ENCODE measurements around the gene BUB3. TPM values are rescaled to one million over a fixed set of nuclear protein-coding genes. Genes with fewer than 3 reads are reported as not detected.
A peak's percentile ranks its signal among the peaks of the same experiment; 100 is the strongest.
"Not testable (repeated sequence)": the region's sequence is repeated elsewhere in the genome, so short reads cannot be mapped to it uniquely, and the experiment has no call there.

The BUB3 gene
- total RNA-seq, 3 donors from 2014 or later (not counting 1 experiment from before 2014, with no cell fraction given): 122 to 145 (median 125) TPM

DNA sequence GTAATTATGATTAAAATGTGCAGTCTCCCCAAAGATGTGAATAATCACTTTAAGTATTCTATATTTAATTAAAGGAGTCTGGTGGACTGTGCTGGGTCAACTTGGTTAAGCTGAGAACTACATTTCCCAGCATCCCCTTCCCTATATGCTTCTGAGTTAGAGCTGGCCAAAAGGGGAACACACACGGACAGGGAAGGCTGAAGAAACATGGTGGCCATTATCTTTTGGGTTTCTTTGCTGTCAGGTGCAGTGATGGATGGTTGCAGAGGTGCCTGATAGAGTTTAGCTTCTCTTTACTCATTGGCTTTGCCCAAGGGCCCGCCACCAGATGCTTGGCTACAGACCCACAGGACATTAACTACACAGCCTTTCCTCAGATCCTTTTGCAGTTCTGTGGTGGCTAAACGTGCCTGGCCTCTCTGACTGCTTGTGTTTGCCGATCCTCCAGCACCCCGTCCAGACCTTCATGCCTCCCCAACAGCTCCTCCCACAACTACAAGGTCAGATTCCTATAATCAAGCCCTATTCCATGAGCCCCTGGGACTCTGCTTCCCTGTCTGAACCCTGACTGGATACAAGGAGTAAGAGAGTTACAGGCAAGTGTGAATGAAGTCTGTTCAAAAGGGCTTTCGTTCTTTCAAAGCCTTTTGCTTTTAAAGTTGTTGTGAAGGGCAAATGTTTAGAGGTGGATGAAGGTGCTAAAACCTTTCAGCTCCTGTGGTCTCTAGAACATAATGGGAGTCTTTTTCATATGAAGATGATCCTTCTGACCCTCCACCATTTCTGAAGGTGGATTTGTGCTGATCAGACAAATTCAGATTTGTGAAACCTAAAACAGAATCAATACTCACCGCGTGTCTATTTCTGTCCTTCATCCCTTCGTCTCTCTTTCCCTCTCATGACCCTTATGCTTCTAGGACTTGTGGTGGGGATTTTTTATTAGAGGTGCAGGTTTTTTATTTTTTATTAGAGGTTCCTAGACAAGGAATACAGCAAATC lies 21.5 kb downstream of the BUB3 start:
- TF ChIP-seq, protein P1, sequence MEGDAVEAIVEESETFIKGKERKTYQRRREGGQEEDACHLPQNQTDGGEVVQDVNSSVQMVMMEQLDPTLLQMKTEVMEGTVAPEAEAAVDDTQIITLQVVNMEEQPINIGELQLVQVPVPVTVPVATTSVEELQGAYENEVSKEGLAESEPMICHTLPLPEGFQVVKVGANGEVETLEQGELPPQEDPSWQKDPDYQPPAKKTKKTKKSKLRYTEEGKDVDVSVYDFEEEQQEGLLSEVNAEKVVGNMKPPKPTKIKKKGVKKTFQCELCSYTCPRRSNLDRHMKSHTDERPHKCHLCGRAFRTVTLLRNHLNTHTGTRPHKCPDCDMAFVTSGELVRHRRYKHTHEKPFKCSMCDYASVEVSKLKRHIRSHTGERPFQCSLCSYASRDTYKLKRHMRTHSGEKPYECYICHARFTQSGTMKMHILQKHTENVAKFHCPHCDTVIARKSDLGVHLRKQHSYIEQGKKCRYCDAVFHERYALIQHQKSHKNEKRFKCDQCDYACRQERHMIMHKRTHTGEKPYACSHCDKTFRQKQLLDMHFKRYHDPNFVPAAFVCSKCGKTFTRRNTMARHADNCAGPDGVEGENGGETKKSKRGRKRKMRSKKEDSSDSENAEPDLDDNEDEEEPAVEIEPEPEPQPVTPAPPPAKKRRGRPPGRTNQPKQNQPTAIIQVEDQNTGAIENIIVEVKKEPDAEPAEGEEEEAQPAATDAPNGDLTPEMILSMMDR (IDR thresholded peaks at IDR 0.05): no peak
- Histone ChIP-seq H3K27me3 (ENCODE audit: control insufficient read depth, insufficient read depth, low read length) (no peaks in the 10 kb centered on the region), H3K27ac (ENCODE audit: low read length) (no peak overlapping the region), H3K4me3 (ENCODE audit: low read length) (no peak overlapping the region), H3K36me3 (ENCODE audit: control insufficient read depth, insufficient read depth, low read length) (peaks cover 15% of the 10 kb centered on the region), H3K4me1 (ENCODE audit: control insufficient read depth, insufficient read depth, low read length) (no peaks in the 10 kb centered on the region), H3K9me3 (ENCODE audit: control insufficient read depth, insufficient read depth, low read length) (no peaks in the 10 kb centered on the region)
- no peak for DNase-seq
- H3K36me3 Mint-ChIP-seq: peaks cover 9% of the 10 kb centered on the region
- H3K27ac Mint-ChIP-seq: peak overlapping the region in 1 of 2 donors; percentile 8
- no peaks in the 10 kb centered on the region for H3K27me3 Mint-ChIP-seq (ENCODE audit: low read depth in 2 of 2)
- WGBS (ENCODE audit: insufficient coverage): 92% methylated on average over 6 of the region's 9 CpGs
- peaks cover 15 to 21% of the 10 kb centered on the region in 2 donors for H3K4me1 Mint-ChIP-seq
- no peaks in the 10 kb centered on the region for H3K9me3 Mint-ChIP-seq
- H3K4me3 Mint-ChIP-seq: no peak overlapping the region
- ATAC-seq: no peak
- intact Hi-C loops (cut with micrococcal nuclease): no loop called here

DNA sequence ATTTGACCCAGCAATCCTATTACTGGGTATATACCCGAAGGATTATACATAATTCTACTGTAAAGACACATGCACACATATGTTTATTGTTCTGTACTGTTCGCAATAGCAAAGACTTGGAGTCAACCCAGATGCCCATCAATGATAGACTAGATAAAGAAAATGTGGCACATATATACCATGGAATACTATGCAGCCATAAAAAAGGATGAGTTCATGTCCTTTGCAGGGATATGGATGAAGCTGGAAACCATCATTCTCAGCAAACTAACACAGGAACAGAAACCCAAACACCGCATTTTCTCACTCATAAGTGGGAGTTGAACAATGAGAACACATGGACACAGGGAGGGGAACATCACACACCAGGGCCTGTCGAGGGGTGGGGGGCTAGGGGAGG lies 24.2 kb downstream of the BUB3 start:
- 94% methylated on average over 2 of the region's 4 CpGs for WGBS (ENCODE audit: insufficient coverage)
- DNase-seq; H3K4me1 ChIP-seq (ENCODE audit: control insufficient read depth, insufficient read depth, low read length); ATAC-seq; H3K27me3 ChIP-seq (ENCODE audit: control insufficient read depth, insufficient read depth, low read length); H3K27me3 Mint-ChIP-seq (ENCODE audit: low read depth in 2 of 2); H3K9me3 ChIP-seq (ENCODE audit: control insufficient read depth, insufficient read depth, low read length); H3K27ac Mint-ChIP-seq; intact Hi-C loops (cut with micrococcal nuclease); H3K4me3 ChIP-seq (ENCODE audit: low read length); H3K27ac ChIP-seq (ENCODE audit: low read length); H3K4me3 Mint-ChIP-seq; H3K9me3 Mint-ChIP-seq: not testable (repeated sequence)
- Mint-ChIP-seq H3K4me1 (peaks cover 10 to 21% of the 10 kb centered on the region in 2 donors), H3K36me3 (peaks cover 14% of the 10 kb centered on the region)
- peaks cover 13% of the 10 kb centered on the region for H3K36me3 ChIP-seq (ENCODE audit: control insufficient read depth, insufficient read depth, low read length)

DNA sequence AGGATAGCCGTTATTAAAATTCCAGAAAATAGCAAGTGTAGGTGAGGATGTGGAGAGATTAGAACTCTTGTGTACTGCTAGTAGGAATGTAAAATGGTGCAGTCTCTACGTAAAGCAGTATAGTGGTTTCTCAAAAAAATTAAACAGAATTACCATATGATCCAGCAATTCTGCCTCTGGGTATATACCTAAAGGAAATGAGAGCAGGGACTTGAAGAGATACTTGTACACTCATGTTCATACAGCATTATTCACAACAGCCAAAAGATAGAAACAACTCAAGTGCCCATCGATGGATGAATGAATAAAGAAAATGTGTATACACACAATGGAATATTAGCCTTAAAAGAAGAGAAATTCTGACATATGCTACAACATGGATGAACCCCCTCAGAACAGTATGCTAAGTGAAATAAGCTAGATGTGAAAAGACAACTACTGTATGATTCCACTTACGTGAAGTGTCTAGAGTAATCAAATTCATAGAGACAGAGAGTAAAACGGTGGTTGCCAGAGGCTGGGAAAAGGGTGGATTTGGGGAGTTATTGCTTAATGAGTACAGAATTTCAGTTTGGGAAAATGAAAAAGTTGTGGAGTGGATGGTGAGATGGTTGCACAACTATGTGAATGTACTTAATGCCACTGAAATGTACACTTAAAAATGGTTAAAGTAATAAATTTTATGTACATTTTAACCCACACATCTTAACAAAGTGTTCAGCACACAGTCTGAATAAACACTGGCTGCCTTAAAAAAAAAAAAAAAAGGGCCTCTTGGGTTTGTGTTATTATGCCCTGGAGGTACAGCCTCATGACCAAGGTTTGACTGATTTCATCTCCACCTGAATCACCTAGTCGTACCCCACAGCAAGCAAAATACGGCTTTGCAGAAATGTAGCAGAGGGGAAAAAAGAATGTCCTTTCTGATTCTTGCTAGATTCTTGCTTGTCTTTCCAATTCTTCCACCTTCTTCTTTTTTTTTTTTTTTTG lies 26.2 kb downstream of the BUB3 start:
- no peaks in the 10 kb centered on the region for H3K27me3 ChIP-seq (ENCODE audit: control insufficient read depth, insufficient read depth, low read length)
- no peak overlapping the region for H3K4me3 ChIP-seq (ENCODE audit: low read length)
- Mint-ChIP-seq H3K27me3 (ENCODE audit: low read depth in 2 of 2) (no peaks in the 10 kb centered on the region), H3K4me1 (peaks cover 5 to 15% of the 10 kb centered on the region in 2 donors), H3K36me3 (peaks cover 30% of the 10 kb centered on the region), H3K27ac (no peak overlapping the region), H3K9me3 (peaks cover 7 to 8% of the 10 kb centered on the region in 2 donors), H3K4me3 (no peak overlapping the region)
- DNase-seq (no peak), ATAC-seq (no peak)
- H3K4me1 ChIP-seq (ENCODE audit: control insufficient read depth, insufficient read depth, low read length): no peaks in the 10 kb centered on the region
- H3K9me3 ChIP-seq (ENCODE audit: control insufficient read depth, insufficient read depth, low read length): peaks cover 3% of the 10 kb centered on the region
- WGBS (ENCODE audit: insufficient coverage): 97% methylated on average over 3 of the region's 7 CpGs
- TF ChIP-seq, protein P1 (IDR thresholded peaks at IDR 0.05): no peak
- H3K36me3 ChIP-seq (ENCODE audit: control insufficient read depth, insufficient read depth, low read length): peaks cover 8% of the 10 kb centered on the region
- H3K27ac ChIP-seq (ENCODE audit: low read length): no peak overlapping the region
- intact Hi-C loops (cut with micrococcal nuclease): no loop called here
